ENCODE results near the gene DPP9. TPM values are rescaled to one million over a fixed set of nuclear protein-coding genes. Genes with fewer than 3 reads are reported as not detected.

DPP9 gene
- total RNA-seq, 1 experiment from 2014 or later: 34.8 TPM

- no peaks in the 10 kb centered on the region for H3K79me2 ChIP-seq (ENCODE audit: low read length)
- H3K4me2 ChIP-seq (ENCODE audit: low read depth, low read length, poor library complexity, severe bottlenecking): no peak overlapping the region
- no peaks in the 10 kb centered on the region for H3K9me2 ChIP-seq (replicated peaks; ENCODE audit: insufficient read depth, low read length)
- no peak overlapping the region for H2AFZ ChIP-seq (ENCODE audit: low read length)
- no peak for DNase-seq
- H3K4me1 ChIP-seq (ENCODE audit: low read length): peaks cover 7% of the 10 kb centered on the region
- no peaks in the 10 kb centered on the region for H3K27me3 ChIP-seq (ENCODE audit: low read length)
- H3K9me3 ChIP-seq (ENCODE audit: low read length): no peaks in the 10 kb centered on the region
- H4K20me1 ChIP-seq (ENCODE audit: insufficient read depth, low read depth, low read length): no peaks in the 10 kb centered on the region
- H3K9ac ChIP-seq (ENCODE audit: low read length): no peak overlapping the region
- peaks cover 10% of the 10 kb centered on the region for H3K36me3 ChIP-seq (ENCODE audit: insufficient read depth, low read length)
- H3K27ac ChIP-seq (ENCODE audit: low read length): no peak overlapping the region
- H3K4me3 ChIP-seq (ENCODE audit: low read length): no peak overlapping the region
Observed at GRCh38 chr19:4693078-4693350, 30.6 kb downstream of the DPP9 start.

DNA sequence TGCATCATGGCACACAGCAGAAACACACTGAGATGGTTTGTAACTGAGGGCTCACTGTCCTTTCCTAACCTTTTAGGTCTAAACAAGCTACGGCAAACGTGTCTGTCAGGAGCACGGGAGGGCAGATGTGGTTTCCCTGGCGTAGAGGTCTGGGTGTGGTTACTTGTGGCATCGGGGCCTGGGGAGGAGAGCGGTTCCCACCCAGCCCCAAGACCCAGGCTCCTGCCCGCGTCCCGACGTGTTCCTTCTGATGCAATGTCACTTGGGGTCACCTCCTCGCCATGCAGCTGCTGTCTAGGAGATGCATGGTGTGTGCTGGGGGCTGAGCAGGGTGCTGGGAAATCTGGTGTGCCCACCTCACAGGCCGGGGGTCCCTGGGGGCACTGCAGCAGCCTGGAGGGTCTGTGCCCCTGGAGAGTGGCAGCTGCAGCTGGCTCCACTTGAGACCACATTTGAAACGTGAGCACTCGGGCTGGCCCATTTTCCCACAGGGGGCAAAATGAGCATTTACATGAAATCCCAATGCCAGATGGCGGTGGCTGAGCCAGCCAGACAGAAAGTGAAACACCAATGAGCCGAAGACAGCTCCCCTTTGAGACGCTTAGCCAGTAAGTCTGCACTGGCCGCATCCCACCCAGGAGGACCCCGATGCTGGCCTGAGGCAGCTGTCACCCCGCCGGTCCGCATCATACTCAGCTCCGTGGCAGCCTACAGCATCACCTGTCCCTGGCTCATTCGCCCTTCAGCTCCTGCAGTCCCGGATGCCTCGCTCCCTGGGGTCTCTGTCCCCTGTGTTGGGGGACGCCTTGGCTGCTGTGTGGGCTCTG, 31.2 kb downstream of the DPP9 start:
- H3K9ac ChIP-seq (ENCODE audit: low read length): no peak overlapping the region
- H4K20me1 ChIP-seq (ENCODE audit: insufficient read depth, low read depth, low read length): no peaks in the 10 kb centered on the region
- no peak overlapping the region for H3K4me3 ChIP-seq (ENCODE audit: low read length)
- H2AFZ ChIP-seq (ENCODE audit: low read length): no peak overlapping the region
- no peaks in the 10 kb centered on the region for H3K27me3 ChIP-seq (ENCODE audit: low read length)
- no peaks in the 10 kb centered on the region for H3K79me2 ChIP-seq (ENCODE audit: low read length)
- H3K9me2 ChIP-seq (replicated peaks; ENCODE audit: insufficient read depth, low read length): no peaks in the 10 kb centered on the region
- H3K36me3 ChIP-seq (ENCODE audit: insufficient read depth, low read length): peaks cover 10% of the 10 kb centered on the region
- no peak overlapping the region for H3K27ac ChIP-seq (ENCODE audit: low read length)
- no peak for DNase-seq
- H3K9me3 ChIP-seq (ENCODE audit: low read length): no peaks in the 10 kb centered on the region
- no peak overlapping the region for H3K4me2 ChIP-seq (ENCODE audit: low read depth, low read length, poor library complexity, severe bottlenecking)
- H3K4me1 ChIP-seq (ENCODE audit: low read length): peaks cover 7% of the 10 kb centered on the region

- Histone ChIP-seq H2AFZ (ENCODE audit: low read length) (no peak overlapping the region), H3K4me1 (ENCODE audit: low read length) (no peaks in the 10 kb centered on the region), H3K9me3 (ENCODE audit: low read length) (no peaks in the 10 kb centered on the region), H3K27me3 (ENCODE audit: low read length) (no peaks in the 10 kb centered on the region), H3K9me2 (replicated peaks; ENCODE audit: insufficient read depth, low read length) (no peaks in the 10 kb centered on the region), H4K20me1 (ENCODE audit: insufficient read depth, low read depth, low read length) (no peaks in the 10 kb centered on the region), H3K4me2 (ENCODE audit: low read depth, low read length, poor library complexity, severe bottlenecking) (no peak overlapping the region), H3K79me2 (ENCODE audit: low read length) (no peaks in the 10 kb centered on the region), H3K27ac (ENCODE audit: low read length) (no peak overlapping the region), H3K36me3 (ENCODE audit: insufficient read depth, low read length) (peaks cover 10% of the 10 kb centered on the region), H3K4me3 (ENCODE audit: low read length) (no peak overlapping the region), H3K9ac (ENCODE audit: low read length) (no peak overlapping the region)
- DNase-seq: no peak
Observed at GRCh38 chr19:4691373-4691772, 32.3 kb downstream of the DPP9 start.

DNA sequence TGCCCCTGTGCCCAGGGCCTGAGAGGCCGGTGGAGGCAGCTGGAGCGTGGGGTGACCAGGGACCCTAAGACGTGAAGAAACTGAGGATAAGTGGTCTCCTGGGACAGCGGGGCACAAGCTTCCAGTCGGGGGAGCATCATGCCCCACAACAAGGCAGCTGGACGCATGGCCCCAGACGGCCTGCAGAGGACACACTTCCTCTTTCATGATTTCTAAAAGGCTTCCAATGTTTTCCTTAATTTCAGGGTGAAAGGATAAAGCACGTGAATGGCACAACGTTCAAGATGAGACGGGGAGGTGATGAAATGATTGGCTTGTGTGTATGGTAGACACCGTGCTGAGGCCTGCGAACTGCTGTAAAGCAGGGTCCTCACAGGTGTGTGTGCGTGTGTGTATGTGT, 33.3 kb downstream of the DPP9 start:
- Histone ChIP-seq H3K4me1 (ENCODE audit: low read length) (no peaks in the 10 kb centered on the region), H3K79me2 (ENCODE audit: low read length) (no peaks in the 10 kb centered on the region), H3K9me2 (replicated peaks; ENCODE audit: insufficient read depth, low read length) (no peaks in the 10 kb centered on the region), H3K4me3 (ENCODE audit: low read length) (no peak overlapping the region), H3K36me3 (ENCODE audit: insufficient read depth, low read length) (peaks cover 10% of the 10 kb centered on the region), H2AFZ (ENCODE audit: low read length) (no peak overlapping the region), H3K9me3 (ENCODE audit: low read length) (no peaks in the 10 kb centered on the region), H3K9ac (ENCODE audit: low read length) (no peak overlapping the region), H3K4me2 (ENCODE audit: low read depth, low read length, poor library complexity, severe bottlenecking) (no peak overlapping the region), H3K27ac (ENCODE audit: low read length) (no peak overlapping the region), H4K20me1 (ENCODE audit: insufficient read depth, low read depth, low read length) (no peaks in the 10 kb centered on the region), H3K27me3 (ENCODE audit: low read length) (no peaks in the 10 kb centered on the region)
- DNase-seq: no peak

DNA sequence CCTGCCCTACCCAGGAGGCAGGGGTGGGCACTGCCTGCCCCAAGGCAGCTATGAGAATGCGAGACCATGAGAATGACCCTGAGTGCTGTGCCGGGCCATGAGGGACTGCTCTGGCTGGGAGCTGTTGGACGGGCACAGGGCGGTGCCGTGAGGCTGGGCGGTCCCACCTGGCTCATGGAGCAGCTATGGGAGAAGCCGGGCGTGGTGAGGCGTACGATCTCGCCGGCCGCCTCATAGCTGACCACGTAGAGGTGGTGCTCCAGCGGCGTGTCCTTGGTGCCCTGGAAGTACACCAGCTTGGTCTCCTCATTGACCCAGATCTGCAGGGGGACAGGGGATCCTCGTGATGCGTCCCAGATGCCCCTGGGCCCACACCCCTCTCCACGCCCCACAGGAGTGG, 34.2 kb downstream of the DPP9 start:
- no peak overlapping the region for H3K27ac ChIP-seq (ENCODE audit: low read length)
- peaks cover 6% of the 10 kb centered on the region for H3K36me3 ChIP-seq (ENCODE audit: insufficient read depth, low read length)
- no peaks in the 10 kb centered on the region for H3K9me3 ChIP-seq (ENCODE audit: low read length)
- no peak overlapping the region for H2AFZ ChIP-seq (ENCODE audit: low read length)
- H3K4me2 ChIP-seq (ENCODE audit: low read depth, low read length, poor library complexity, severe bottlenecking): no peak overlapping the region
- no peaks in the 10 kb centered on the region for H3K27me3 ChIP-seq (ENCODE audit: low read length)
- H3K9ac ChIP-seq (ENCODE audit: low read length): no peak overlapping the region
- H3K9me2 ChIP-seq (replicated peaks; ENCODE audit: insufficient read depth, low read length): no peaks in the 10 kb centered on the region
- no peaks in the 10 kb centered on the region for H3K79me2 ChIP-seq (ENCODE audit: low read length)
- H3K4me3 ChIP-seq (ENCODE audit: low read length): no peak overlapping the region
- DNase-seq: no peak
- H3K4me1 ChIP-seq (ENCODE audit: low read length): no peaks in the 10 kb centered on the region
- no peaks in the 10 kb centered on the region for H4K20me1 ChIP-seq (ENCODE audit: insufficient read depth, low read depth, low read length)

DNA sequence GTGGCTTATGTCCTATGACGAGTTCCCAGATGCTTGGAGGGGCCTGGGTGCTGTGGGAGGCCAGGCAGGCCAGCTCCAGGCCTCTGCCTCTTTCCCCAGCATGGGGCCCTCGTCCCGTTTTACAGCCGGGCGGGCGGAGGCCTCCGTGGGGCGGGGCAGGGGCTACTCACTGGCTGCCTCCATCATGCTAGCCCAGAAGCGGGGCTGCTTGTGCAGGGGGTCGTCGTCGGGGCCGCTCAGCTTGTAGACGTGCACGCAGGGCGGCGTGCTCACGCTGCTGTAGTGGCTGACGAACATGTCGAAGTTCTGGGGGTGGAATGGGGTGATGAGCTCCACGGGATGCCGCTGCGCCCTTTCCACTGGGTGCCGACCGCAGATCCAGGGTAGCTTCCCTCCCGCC, 35.1 kb downstream of the DPP9 start:
- H3K4me3 ChIP-seq (ENCODE audit: low read length): no peak overlapping the region
- peaks cover 3% of the 10 kb centered on the region; the same call in 1 of the 2 replicates for H3K36me3 ChIP-seq (ENCODE audit: insufficient read depth, low read length)
- no peak overlapping the region for H2AFZ ChIP-seq (ENCODE audit: low read length)
- no peaks in the 10 kb centered on the region for H3K9me3 ChIP-seq (ENCODE audit: low read length)
- H3K27me3 ChIP-seq (ENCODE audit: low read length): no peaks in the 10 kb centered on the region
- no peak for DNase-seq
- no peak overlapping the region for H3K9ac ChIP-seq (ENCODE audit: low read length)
- H3K4me2 ChIP-seq (ENCODE audit: low read depth, low read length, poor library complexity, severe bottlenecking): no peak overlapping the region
- no peak overlapping the region for H3K27ac ChIP-seq (ENCODE audit: low read length)
- no peaks in the 10 kb centered on the region for H3K4me1 ChIP-seq (ENCODE audit: low read length)
- H4K20me1 ChIP-seq (ENCODE audit: insufficient read depth, low read depth, low read length): no peaks in the 10 kb centered on the region
- no peaks in the 10 kb centered on the region for H3K79me2 ChIP-seq (ENCODE audit: low read length)
- no peaks in the 10 kb centered on the region for H3K9me2 ChIP-seq (replicated peaks; ENCODE audit: insufficient read depth, low read length)

- H3K79me2 ChIP-seq (ENCODE audit: low read length): no peaks in the 10 kb centered on the region
- no peak overlapping the region for H3K27ac ChIP-seq (ENCODE audit: low read length)
- no peak for DNase-seq
- H3K9ac ChIP-seq (ENCODE audit: low read length): no peak overlapping the region
- H3K4me2 ChIP-seq (ENCODE audit: low read depth, low read length, poor library complexity, severe bottlenecking): no peak overlapping the region
- no peak overlapping the region for H2AFZ ChIP-seq (ENCODE audit: low read length)
- H3K4me3 ChIP-seq (ENCODE audit: low read length): no peak overlapping the region
- no peaks in the 10 kb centered on the region for H3K9me2 ChIP-seq (replicated peaks; ENCODE audit: insufficient read depth, low read length)
- H3K36me3 ChIP-seq (ENCODE audit: insufficient read depth, low read length): peaks cover 3% of the 10 kb centered on the region; the same call in 1 of the 2 replicates
- H4K20me1 ChIP-seq (ENCODE audit: insufficient read depth, low read depth, low read length): no peaks in the 10 kb centered on the region
- no peaks in the 10 kb centered on the region for H3K27me3 ChIP-seq (ENCODE audit: low read length)
- H3K9me3 ChIP-seq (ENCODE audit: low read length): no peaks in the 10 kb centered on the region
- H3K4me1 ChIP-seq (ENCODE audit: low read length): no peaks in the 10 kb centered on the region
Observed at GRCh38 chr19:4687396-4687795, 36.2 kb downstream of the DPP9 start.

- H3K9ac ChIP-seq (ENCODE audit: low read length): no peak overlapping the region
- no peaks in the 10 kb centered on the region for H3K4me1 ChIP-seq (ENCODE audit: low read length)
- no peak overlapping the region for H3K4me2 ChIP-seq (ENCODE audit: low read depth, low read length, poor library complexity, severe bottlenecking)
- DNase-seq: no peak
- no peaks in the 10 kb centered on the region for H4K20me1 ChIP-seq (ENCODE audit: insufficient read depth, low read depth, low read length)
- H3K27me3 ChIP-seq (ENCODE audit: low read length): no peaks in the 10 kb centered on the region
- no peak overlapping the region for H3K27ac ChIP-seq (ENCODE audit: low read length)
- peaks cover 3% of the 10 kb centered on the region; the same call in 1 of the 2 replicates for H3K36me3 ChIP-seq (ENCODE audit: insufficient read depth, low read length)
- no peak overlapping the region for H2AFZ ChIP-seq (ENCODE audit: low read length)
- H3K4me3 ChIP-seq (ENCODE audit: low read length): no peak overlapping the region
- H3K9me2 ChIP-seq (replicated peaks; ENCODE audit: insufficient read depth, low read length): no peaks in the 10 kb centered on the region
- no peaks in the 10 kb centered on the region for H3K79me2 ChIP-seq (ENCODE audit: low read length)
- no peaks in the 10 kb centered on the region for H3K9me3 ChIP-seq (ENCODE audit: low read length)
Observed at GRCh38 chr19:4686700-4687099, 36.9 kb downstream of the DPP9 start.
